Adrenal gland (tissue), 12 donors: ENCODE measurements around the gene IDH2. TPM values are rescaled to one million over a fixed set of nuclear protein-coding genes. Genes with fewer than 3 reads are reported as not detected.
"Not testable (repeated sequence)": the region's sequence is repeated elsewhere in the genome, so short reads cannot be mapped to it uniquely, and the experiment has no call there.

Experiments used
- DNase-seq, 7 donors: peaks; one replicate each; pipeline ENCODE4 v3.0.0-alpha.2; 2019 to 2020
- H3K27ac ChIP-seq, 5 donors: fragments of 200-600 bp; sonication (generic) in 4 of 5; 1 replicate in 3 of 5; 2 replicates in 2 of 5; pipeline versions ENCODE4 v1.5.1 to v1.8.0; 2016 to 2020; ENCODE audit warnings: mild to moderate bottlenecking in 1 of 5
- H3K27me3 ChIP-seq: fragments of 200-600 bp; 2 replicates; pipeline ENCODE4 v1.8.0; 2021
- H3K36me3 ChIP-seq, 2 donors: fragments of 200-600 bp; replicated peaks in 1 of 2; 1 replicate in 1 of 2; 2 replicates in 1 of 2; pipeline versions ENCODE4 v1.5.1 to v1.8.0; 2018 to 2022
- H3K4me1 ChIP-seq, 2 donors: fragments of 200-600 bp; replicated peaks in 1 of 2; 1 replicate in 1 of 2; 2 replicates in 1 of 2; pipeline versions ENCODE4 v1.5.1 to v1.8.0; 2018 to 2021
- H3K4me3 ChIP-seq, 4 donors: fragments of 200-600 bp; sonication (generic) in 3 of 4; one replicate each; pipeline ENCODE4 v1.5.1; 2016 to 2018
- H3K9me3 ChIP-seq, 3 donors: fragments of 200-600 bp; sonication (generic) in 1 of 3; replicated peaks in 1 of 3; 1 replicate in 2 of 3; 2 replicates in 1 of 3; pipeline versions ENCODE4 v1.5.1 to v1.8.0; 2016 to 2021
- POLR2A ChIP-seq, 2 donors: fragments of 450-650 bp; IDR thresholded peaks; one replicate each; pipeline ENCODE4 v1.6.1; 2017; ENCODE audit warnings: antibody characterized with exemption in 2 of 2, mild to moderate bottlenecking in 2 of 2, moderate library complexity in 1 of 2
- WGBS, 4 donors: extraction: QIAGEN DNeasy Blood & Tissue Kit in 2 of 4; methylation state at CpG; one replicate each; pipeline versions ENCODE4 v1.1.5 to v1.1.7; 2013 to 2017; 5-methylcytosine and 5-hydroxymethylcytosine counted together
- intact Hi-C, 2 donors: fragments of 100-400 bp; cut with DNase I; formaldehyde crosslinking; loops; one replicate each; pipeline versions ENCODE4 v1.14.1 to v1.15.0; 2022 to 2023
- polyA plus RNA-seq, 3 donors: library from polyadenylated mRNA; stranded (reverse); fragments of 200-250 nt in 2 of 3; fragments of 350-450 nt in 1 of 3; fragmentation: Illumina TruSeq in 1 of 3; extraction: RNeasy Lipid Tissue Mini Kit (QIAGEN cat#74804) in 1 of 3; gene quantifications; one replicate each; pipeline ENCODE4 v1.2.3, GENCODE V29; 2013 to 2014
- total RNA-seq, 9 donors: library from RNA; depleted of rRNA in 4 of 9; stranded (reverse); fragments of >200 nt in 4 of 9; fragments of 120-200 nt in 1 of 9; fragmentation: NEBNext Ultra II Directional in 1 of 9; extraction: Animal tissue kit (Norgen Biotek cat#: 25700) in 1 of 9; gene quantifications; one replicate each; pipeline versions ENCODE4 v1.1.0 to v1.2.4, GENCODE V29; 2013 to 2023
- TF ChIP-seq, protein P1 (sequence below), 6 experiments: fragments of 450-650 bp in 4 of 6; fragments of 200-600 bp in 2 of 6; sonication (generic) in 1 of 6; IDR thresholded peaks; 1 replicate in 5 of 6; 2 replicates in 1 of 6; pipeline versions ENCODE4 v1.5.1 to v1.8.0; 2016 to 2021; ENCODE audit warnings: antibody characterized with exemption in 6 of 6, mild to moderate bottlenecking in 2 of 6, moderate library complexity in 1 of 6
- donor health status: healthy with polysubstance abuse.
- donor health status: Bipolar disorder and iron deficiency.
- donor health status: DM: yes; HTN: yes; CAD: no.
- donor health status: DM: no; HTN: no; CAD: no.
- donor health status: DM: no; HTN: no; CAD: no.
- donor health status: DM: yes; HTN: yes; CAD: no.

The IDH2 gene
- total and polyA plus RNA-seq, 12 donors = 10.3 to 33.6 (median 19.3) TPM

DNA sequence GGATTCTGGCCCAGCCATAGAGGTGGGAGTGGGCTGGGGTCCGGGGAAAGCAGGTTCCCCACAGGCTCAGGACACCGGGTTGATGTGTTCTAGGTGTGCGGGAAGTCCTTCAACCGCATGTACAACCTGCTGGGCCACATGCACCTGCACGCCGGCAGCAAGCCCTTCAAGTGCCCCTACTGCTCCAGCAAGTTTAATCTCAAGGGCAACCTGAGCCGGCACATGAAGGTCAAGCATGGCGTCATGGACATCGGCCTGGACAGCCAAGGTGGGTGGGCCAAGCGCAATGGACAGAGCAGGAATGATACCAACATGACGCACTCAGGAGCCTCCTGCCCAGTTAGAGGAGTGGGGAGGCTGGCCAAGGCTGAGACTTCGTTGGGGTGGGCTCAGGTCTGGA lies 28.2 kb downstream of the IDH2 start:
- no peak for DNase-seq
- no peaks in the 10 kb centered on the region for H3K36me3 ChIP-seq
- H3K27me3 ChIP-seq = no peaks in the 10 kb centered on the region
- H3K4me1 ChIP-seq = peaks cover 8 to 18% of the 10 kb centered on the region in 2 donors
- no peak overlapping the region for H3K27ac ChIP-seq
- no peaks in the 10 kb centered on the region for H3K9me3 ChIP-seq
- WGBS, 4 donors = 66 to 92% (median 73%) methylated on average over 9 to 12 of the region's 12 CpGs
- no peak overlapping the region for H3K4me3 ChIP-seq
- TF ChIP-seq, protein P1, sequence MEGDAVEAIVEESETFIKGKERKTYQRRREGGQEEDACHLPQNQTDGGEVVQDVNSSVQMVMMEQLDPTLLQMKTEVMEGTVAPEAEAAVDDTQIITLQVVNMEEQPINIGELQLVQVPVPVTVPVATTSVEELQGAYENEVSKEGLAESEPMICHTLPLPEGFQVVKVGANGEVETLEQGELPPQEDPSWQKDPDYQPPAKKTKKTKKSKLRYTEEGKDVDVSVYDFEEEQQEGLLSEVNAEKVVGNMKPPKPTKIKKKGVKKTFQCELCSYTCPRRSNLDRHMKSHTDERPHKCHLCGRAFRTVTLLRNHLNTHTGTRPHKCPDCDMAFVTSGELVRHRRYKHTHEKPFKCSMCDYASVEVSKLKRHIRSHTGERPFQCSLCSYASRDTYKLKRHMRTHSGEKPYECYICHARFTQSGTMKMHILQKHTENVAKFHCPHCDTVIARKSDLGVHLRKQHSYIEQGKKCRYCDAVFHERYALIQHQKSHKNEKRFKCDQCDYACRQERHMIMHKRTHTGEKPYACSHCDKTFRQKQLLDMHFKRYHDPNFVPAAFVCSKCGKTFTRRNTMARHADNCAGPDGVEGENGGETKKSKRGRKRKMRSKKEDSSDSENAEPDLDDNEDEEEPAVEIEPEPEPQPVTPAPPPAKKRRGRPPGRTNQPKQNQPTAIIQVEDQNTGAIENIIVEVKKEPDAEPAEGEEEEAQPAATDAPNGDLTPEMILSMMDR (IDR thresholded peaks at IDR 0.05) = no peak
- no peak for TF ChIP-seq POLR2A (IDR thresholded peaks at IDR 0.05)
- intact Hi-C loops = no loop called here

DNA sequence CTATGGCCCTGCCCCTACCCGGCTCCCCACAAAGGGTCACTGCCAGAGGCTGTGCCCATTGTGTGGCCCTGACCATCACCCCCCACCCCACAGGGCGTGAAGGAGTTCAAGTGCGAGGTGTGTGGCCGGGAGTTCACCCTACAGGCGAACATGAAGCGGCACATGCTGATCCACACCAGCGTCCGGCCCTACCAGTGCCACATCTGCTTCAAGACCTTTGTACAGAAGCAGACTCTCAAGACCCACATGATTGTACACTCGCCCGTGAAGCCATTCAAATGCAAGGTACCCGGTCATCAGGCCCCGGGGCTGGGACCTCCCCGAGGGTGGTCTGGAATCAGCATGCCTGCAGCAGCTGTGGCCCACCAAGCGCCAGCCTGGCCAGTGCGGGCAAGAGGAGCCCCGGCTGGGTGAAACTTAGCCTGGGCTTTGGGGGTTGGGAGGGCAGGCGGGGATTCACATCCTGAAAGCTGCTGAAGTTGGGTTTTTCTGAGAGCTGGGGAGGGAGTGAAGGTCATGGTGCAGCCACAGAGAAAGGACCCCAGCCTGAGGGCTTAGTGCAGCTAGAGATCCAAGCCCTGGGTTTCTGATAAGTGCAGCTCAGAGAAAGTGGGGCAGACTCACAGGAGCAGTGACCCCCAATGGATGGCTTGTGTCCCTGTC lies 29.2 kb downstream of the IDH2 start:
- no peaks in the 10 kb centered on the region for H3K9me3 ChIP-seq
- no peak for DNase-seq
- H3K27me3 ChIP-seq = no peaks in the 10 kb centered on the region
- peaks cover 0 to 4% of the 10 kb centered on the region in 2 donors for H3K36me3 ChIP-seq
- TF ChIP-seq, protein P1 (IDR thresholded peaks at IDR 0.05) = no peak
- TF ChIP-seq POLR2A (IDR thresholded peaks at IDR 0.05) = no peak
- no peak overlapping the region for H3K27ac ChIP-seq
- no peak overlapping the region for H3K4me3 ChIP-seq
- intact Hi-C loops = no loop called here
- H3K4me1 ChIP-seq = peaks cover 8 to 18% of the 10 kb centered on the region in 2 donors
- 87 to 94% (median 92%) methylated on average over 3 to 17 of the region's 17 CpGs for WGBS, 4 donors

DNA sequence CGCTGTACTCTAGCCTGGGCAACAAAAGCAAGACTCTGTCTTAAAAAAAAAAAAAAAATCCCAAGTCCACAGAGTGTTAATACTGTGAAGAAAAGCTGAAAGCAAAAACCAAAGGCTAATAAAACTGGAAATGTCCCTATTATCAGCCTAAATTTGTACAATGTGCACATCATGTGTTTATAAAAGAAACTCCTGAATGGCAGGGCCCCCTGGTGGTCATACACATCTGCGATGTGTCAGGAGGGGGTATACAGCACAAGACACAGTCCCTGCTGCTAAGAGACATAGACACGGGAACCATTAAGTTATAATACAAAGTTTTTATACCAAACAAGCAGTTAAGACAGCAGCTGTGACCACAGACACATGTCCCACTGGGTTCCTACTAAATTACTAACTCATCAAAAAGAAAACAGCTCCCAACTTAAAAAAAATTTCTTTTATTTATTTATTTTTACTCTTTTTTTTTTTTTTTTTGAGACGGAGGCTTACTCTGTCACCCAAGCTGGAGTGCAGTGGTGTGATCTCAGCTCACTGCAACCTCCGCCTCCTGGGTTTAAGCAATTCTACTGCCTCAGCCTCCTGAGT lies 31.0 kb downstream of the IDH2 start:
- TF ChIP-seq, protein P1 (IDR thresholded peaks at IDR 0.05) = peak; percentile 65 to 84 (median 74)
- TF ChIP-seq POLR2A (IDR thresholded peaks at IDR 0.05) = no peak
- DNase-seq = peak; percentile 77 to 93 (median 80)
- Histone ChIP-seq H3K27me3 (no peaks in the 10 kb centered on the region), H3K4me3 (no peak overlapping the region), H3K36me3 (peaks cover 0 to 6% of the 10 kb centered on the region in 2 donors), H3K27ac (no peak overlapping the region), H3K9me3 (no peaks in the 10 kb centered on the region), H3K4me1 (peaks cover 8 to 18% of the 10 kb centered on the region in 2 donors)
- intact Hi-C loops = no loop called here
- 46 to 56% (median 51%) methylated on average over 5 of the region's 5 CpGs for whole genome bisulfite sequencing, 4 donors

DNA sequence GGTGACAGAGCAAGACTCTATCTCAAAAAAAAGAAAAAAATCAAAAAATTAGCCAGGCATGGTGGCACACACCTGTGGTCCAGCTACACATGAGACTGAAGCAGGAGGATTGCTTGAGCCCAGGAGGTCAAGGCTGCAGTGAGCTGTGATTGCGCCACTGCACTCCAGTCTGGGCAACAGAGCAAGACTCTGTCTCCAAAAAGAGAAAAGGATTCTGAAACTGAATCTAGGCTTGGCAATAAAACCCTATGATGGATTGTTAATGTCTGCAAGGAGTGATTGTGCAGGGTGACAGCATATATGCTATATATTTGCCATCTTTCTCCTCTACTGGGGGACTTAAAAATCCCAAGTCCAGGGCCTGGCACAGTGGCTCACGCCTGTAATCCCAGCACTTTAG lies 31.6 kb downstream of the IDH2 start:
- DNase-seq, H3K4me3 ChIP-seq, H3K27ac ChIP-seq, H3K36me3 ChIP-seq, H3K9me3 ChIP-seq, intact Hi-C loops, H3K27me3 ChIP-seq: not testable (repeated sequence)
- H3K4me1 ChIP-seq = peaks cover 8 to 22% of the 10 kb centered on the region in 2 donors
- WGBS, 4 donors = 86 to 92% (median 90%) methylated on average over 2 of the region's 2 CpGs
